ENCODE results near the gene FAM50B. TPM values are rescaled to one million over a fixed set of nuclear protein-coding genes. Genes with fewer than 3 reads are reported as not detected.

FAM50B gene
- total and polyA plus RNA-seq, 2 of the 4 experiments (the other 2 are of a cell fraction): 4.1 to 7.4 TPM

DNA sequence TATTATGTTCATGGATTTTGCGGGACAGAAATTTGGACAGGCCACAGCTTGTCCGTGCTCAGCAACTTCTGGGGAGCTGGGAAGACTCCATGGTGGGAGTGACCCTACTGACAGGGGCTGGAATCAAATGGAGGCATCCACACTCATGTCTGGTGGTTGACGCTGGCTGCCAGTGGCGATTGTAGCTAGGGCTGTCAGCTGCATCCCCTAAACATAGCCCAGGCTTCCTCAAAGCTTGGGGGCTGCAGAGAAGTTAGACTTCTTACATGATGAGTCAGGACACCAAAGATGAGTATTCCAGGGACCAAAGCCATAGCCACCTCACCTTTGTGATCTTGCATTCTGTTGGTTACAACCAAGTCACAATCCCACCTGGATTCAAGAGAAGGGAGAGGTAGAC lies 18.4 kb upstream of the FAM50B start:
- peak overlapping the region; percentile 59 for H2BK120ac ChIP-seq (ENCODE audit: low read depth, low read length)
- H3K14ac ChIP-seq (replicated peaks; ENCODE audit: low read depth, low read length): peak overlapping the region; percentile 55; the same call in 1 of the 2 replicates
- 0 out of 3 replicates have a peak overlapping the region, but pooled peaks have one; percentile 58 for H2BK15ac ChIP-seq (ENCODE audit: low read depth, low read length)
- BruUV-seq (replicated peaks): no TSS peak
- H2BK20ac ChIP-seq (ENCODE audit: low read depth, low read length): peak overlapping the region; percentile 34; the same call in 1 of the 2 replicates
- no peak overlapping the region for H3K23ac ChIP-seq (ENCODE audit: low read depth, low read length)
- no peak overlapping the region for H3K9ac ChIP-seq (ENCODE audit: low read depth, low read length)
- H4K91ac ChIP-seq (ENCODE audit: insufficient read depth, low read depth, low read length): no peak overlapping the region; the same call in 1 of the 2 replicates
- H3K27ac ChIP-seq (ENCODE audit: insufficient read depth, low read length): no peak overlapping the region
- no peaks in the 10 kb centered on the region for H3K27me3 ChIP-seq (ENCODE audit: control insufficient read depth, insufficient read depth, low read length)
- intact Hi-C loops (cut with micrococcal nuclease) (no loop called here), in situ Hi-C loops (cut with MboI; ENCODE audit: low sequenced_read_pairs) (no loop called here), dilution Hi-C loops (cut with HindIII; ENCODE audit: low sequenced_read_pairs, unreplicated experiment) (no loop called here)
- WGBS, 2 experiments (ENCODE audit: extremely low coverage in 2 of 2, insufficient read length in 1 of 2): 100% methylated on average over 1 of the region's 4 CpGs; no CpG with 5 or more reads in 1 of the 2 experiments
- H2BK5ac ChIP-seq (ENCODE audit: low read depth, low read length, poor library complexity, severe bottlenecking): no peak overlapping the region
- peak overlapping the region; percentile 68; the same call in 1 of the 2 replicates for H2AK5ac ChIP-seq (ENCODE audit: low read depth, low read length)
- no peak overlapping the region for H3K4me2 ChIP-seq (ENCODE audit: low read depth, low read length)
- ATAC-seq (ENCODE audit: low read depth) (no peak), DNase-seq (no peak)
- H3K36me3 ChIP-seq (ENCODE audit: control insufficient read depth, insufficient read depth, low read length): no peaks in the 10 kb centered on the region
- H4K8ac ChIP-seq (ENCODE audit: low read depth in 2 of 2, low read length in 2 of 2): no peak overlapping the region
- H2AK9ac ChIP-seq (replicated peaks; ENCODE audit: low read depth, low read length, poor library complexity): peak overlapping the region; percentile 39
- H3K4ac ChIP-seq (ENCODE audit: low read depth, low read length): peak overlapping the region; percentile 35; the same call in 1 of the 2 replicates
- ChIA-PET POLR2A (ENCODE audit: unreplicated experiment) (no interaction called here), CTCF (no interaction called here)
- no peaks in the 10 kb centered on the region for H3K9me3 ChIP-seq (ENCODE audit: control insufficient read depth, insufficient read depth, low read length)
- peaks cover 10% of the 10 kb centered on the region for H3K4me1 ChIP-seq (ENCODE audit: control insufficient read depth, insufficient read depth, low read length)
- no peak overlapping the region for H3K18ac ChIP-seq (ENCODE audit: low read depth, low read length)
- no peak overlapping the region for H2AFZ ChIP-seq (replicated peaks; ENCODE audit: low read length, poor library complexity)
- no peaks in the 10 kb centered on the region for H4K20me1 ChIP-seq (ENCODE audit: insufficient read depth, low read length)
- H4K5ac ChIP-seq (ENCODE audit: low read depth, low read length): no peak overlapping the region
- H3K4me3 ChIP-seq (ENCODE audit: insufficient read depth, low read depth, low read length): no peak overlapping the region
- H3K79me1 ChIP-seq (ENCODE audit: low read depth in 1 of 2, low read length in 2 of 2): no peaks in the 10 kb centered on the region
- peaks cover 16% of the 10 kb centered on the region for H3K9me1 ChIP-seq (ENCODE audit: insufficient read depth, low read length)
- TF ChIP-seq CEBPB (IDR thresholded peaks at IDR 0.05; ENCODE audit: low read depth, low read length): no peak
- no peak for TF ChIP-seq MAFK (IDR thresholded peaks at IDR 0.05; ENCODE audit: low read depth, low read length)
- no peak for TF ChIP-seq POLR2A (IDR thresholded peaks at IDR 0.05; ENCODE audit: low read depth, low read length)
- TF ChIP-seq, protein P1, sequence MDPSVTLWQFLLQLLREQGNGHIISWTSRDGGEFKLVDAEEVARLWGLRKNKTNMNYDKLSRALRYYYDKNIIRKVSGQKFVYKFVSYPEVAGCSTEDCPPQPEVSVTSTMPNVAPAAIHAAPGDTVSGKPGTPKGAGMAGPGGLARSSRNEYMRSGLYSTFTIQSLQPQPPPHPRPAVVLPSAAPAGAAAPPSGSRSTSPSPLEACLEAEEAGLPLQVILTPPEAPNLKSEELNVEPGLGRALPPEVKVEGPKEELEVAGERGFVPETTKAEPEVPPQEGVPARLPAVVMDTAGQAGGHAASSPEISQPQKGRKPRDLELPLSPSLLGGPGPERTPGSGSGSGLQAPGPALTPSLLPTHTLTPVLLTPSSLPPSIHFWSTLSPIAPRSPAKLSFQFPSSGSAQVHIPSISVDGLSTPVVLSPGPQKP (IDR thresholded peaks at IDR 0.05; ENCODE audit: borderline replicate concordance, low read depth, low read length): no peak
- TF ChIP-seq, protein P2, sequence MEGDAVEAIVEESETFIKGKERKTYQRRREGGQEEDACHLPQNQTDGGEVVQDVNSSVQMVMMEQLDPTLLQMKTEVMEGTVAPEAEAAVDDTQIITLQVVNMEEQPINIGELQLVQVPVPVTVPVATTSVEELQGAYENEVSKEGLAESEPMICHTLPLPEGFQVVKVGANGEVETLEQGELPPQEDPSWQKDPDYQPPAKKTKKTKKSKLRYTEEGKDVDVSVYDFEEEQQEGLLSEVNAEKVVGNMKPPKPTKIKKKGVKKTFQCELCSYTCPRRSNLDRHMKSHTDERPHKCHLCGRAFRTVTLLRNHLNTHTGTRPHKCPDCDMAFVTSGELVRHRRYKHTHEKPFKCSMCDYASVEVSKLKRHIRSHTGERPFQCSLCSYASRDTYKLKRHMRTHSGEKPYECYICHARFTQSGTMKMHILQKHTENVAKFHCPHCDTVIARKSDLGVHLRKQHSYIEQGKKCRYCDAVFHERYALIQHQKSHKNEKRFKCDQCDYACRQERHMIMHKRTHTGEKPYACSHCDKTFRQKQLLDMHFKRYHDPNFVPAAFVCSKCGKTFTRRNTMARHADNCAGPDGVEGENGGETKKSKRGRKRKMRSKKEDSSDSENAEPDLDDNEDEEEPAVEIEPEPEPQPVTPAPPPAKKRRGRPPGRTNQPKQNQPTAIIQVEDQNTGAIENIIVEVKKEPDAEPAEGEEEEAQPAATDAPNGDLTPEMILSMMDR (conservative IDR thresholded peaks at IDR 0.05; ENCODE audit: low read depth, low read length): no peak
- TF ChIP-seq USF2 (IDR thresholded peaks at IDR 0.05; ENCODE audit: low read depth, low read length): no peak
- TF ChIP-seq RCOR1 (IDR thresholded peaks at IDR 0.05; ENCODE audit: insufficient replicate concordance, low read length): no peak
- TF ChIP-seq MXI1 (IDR thresholded peaks at IDR 0.05; ENCODE audit: borderline replicate concordance, low read depth, low read length): no peak
- no peak for TF ChIP-seq MAZ (IDR thresholded peaks at IDR 0.05; ENCODE audit: borderline replicate concordance, low read depth, low read length)
- no peak for TF ChIP-seq RAD21 (IDR thresholded peaks at IDR 0.05; ENCODE audit: low read length)
- no peak for TF ChIP-seq NFE2L2 (IDR thresholded peaks at IDR 0.05; ENCODE audit: low read depth, low read length)
- no peak for TF ChIP-seq CHD1 (IDR thresholded peaks at IDR 0.05; ENCODE audit: low read depth, low read length)
- no peak for TF ChIP-seq SMC3 (IDR thresholded peaks at IDR 0.05; ENCODE audit: low read depth, low read length)
- TF ChIP-seq BHLHE40 (IDR thresholded peaks at IDR 0.05; ENCODE audit: low read depth, low read length): no peak
- TF ChIP-seq RFX5 (IDR thresholded peaks at IDR 0.05; ENCODE audit: low read depth, low read length): no peak
- TF ChIP-seq FOS (IDR thresholded peaks at IDR 0.05; ENCODE audit: low read depth, low read length): no peak
- H3K56ac ChIP-seq (ENCODE audit: extremely low read depth, insufficient read depth, low read length): no peak overlapping the region

All from IMR-90 (cell line).